ENCODE results near the gene NPIPA1.
"Not testable (repeated sequence)": the region's sequence is repeated elsewhere in the genome, so short reads cannot be mapped to it uniquely, and the experiment has no call there.

Gene NPIPA1

DNA sequence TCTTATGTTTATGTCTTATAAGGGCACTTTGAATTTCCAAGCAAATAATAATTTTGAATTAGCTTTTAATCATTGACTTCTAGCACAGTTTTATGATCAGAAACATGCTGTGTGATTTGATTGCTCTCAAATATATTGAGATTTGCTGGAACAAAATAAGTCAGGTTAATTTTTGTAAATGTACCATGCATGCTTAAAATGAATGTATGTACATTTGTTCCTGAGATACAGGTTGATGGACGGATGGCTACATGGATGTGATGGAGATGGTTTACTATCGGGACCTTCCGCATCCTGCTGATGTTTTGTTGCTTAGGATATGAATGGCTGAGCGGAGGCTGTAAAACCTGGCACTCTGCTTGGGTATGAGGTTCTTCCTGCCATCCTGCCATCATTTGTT lies at the start of gene NPIPA1:
NPIPA1 (plus strand) TSS at position 301 of the 400 bp plus-strand sequence; CDS start at position 301, 0 bp downstream.
- not testable (repeated sequence) for DNase-seq

DNA sequence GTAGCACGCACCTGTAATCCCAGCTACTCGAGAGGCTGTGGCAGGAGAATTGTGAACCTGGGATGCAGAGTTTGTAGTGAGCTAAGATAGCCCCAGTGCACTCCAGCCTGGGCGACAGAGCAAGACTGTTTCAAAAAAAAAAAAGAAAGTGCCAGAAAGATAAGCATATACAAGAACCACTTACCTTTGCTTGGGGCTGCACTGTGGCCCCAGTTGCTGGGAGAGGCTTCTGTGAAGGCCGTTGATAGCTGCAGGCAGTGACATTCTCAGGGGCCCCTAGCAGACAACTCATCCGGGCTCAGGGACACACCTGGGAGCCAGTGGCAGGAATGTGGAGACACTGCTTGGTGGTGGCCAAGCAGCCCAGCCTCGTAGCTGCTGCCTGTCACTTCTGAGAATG lies 45.1 kb upstream of the NPIPA1 start:
- DNase-seq, result not testable (repeated sequence)

DNA sequence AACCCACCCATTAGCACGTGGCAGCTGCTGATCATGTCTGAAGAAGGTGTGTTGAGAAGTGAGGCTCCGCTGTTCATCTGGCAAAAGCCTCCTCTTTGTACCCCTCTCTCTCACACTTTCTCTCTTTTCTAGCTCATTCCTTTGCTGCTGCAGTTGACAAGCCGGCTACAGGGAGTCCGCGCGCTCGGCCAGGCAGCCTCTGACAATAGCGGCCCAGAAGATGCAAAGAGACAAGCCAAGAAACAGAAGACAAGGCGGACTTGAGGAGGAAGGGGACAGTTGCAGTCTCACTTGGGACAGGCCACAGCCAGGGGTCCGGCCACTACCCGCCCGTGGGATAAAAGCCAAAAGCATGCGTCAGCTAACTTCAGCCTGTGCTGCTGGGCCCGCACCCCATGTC lies 41.9 kb upstream of the NPIPA1 start:
- DNase-seq, result not testable (repeated sequence)

DNA sequence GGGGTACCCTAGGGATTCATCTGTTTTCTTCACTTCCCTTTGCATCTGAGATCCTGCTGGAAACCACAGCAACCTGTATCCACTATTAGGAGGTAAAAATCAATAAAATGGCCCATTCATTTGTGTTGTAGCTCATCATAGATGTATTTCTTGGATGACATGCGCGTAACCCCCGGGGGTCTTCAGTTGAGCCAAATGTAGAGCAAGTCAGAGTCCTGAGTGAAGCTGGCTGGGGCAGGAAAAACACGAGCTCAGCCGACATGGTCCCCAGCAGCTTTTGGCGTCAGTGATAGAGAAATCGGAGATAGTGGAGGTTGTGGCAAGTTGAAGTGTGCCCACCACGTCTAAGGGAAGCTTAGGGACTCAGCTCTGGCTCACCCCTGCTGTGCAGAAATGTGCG lies 41.2 kb upstream of the NPIPA1 start:
- DNase-seq, result not testable (repeated sequence)

DNA sequence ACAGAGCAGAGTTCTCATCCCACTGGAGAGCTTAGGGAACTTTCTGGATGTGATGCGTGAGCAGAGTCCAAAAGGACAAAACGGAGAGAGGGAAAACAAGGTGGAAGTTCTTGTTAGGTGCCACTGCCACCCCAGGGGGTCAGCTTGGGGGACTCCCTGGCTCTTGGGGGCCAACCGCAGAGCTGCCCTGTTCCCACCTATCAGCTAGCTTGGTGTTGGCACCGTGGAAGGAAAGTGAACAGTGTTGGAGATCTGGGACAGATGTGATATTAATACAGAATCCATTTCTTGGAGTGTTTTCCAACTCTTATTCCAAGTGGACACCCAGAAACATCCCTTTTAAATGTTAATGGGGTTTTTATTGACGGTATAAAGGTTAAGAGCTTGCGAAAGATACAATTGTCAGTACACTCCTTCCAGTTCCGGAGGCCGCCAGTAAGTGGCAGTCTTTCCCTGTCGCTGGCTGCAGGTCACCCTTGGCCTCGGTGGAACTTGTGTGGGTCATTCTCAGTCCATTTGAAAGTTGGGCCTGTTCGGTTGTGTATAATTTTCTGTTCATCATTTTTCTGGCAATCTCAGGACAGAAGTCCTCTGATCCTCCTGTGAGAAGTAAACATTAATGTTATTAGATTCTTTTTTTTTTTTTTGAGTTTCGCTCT lies 40.1 kb upstream of the NPIPA1 start:
- not testable (repeated sequence) for DNase-seq

DNA sequence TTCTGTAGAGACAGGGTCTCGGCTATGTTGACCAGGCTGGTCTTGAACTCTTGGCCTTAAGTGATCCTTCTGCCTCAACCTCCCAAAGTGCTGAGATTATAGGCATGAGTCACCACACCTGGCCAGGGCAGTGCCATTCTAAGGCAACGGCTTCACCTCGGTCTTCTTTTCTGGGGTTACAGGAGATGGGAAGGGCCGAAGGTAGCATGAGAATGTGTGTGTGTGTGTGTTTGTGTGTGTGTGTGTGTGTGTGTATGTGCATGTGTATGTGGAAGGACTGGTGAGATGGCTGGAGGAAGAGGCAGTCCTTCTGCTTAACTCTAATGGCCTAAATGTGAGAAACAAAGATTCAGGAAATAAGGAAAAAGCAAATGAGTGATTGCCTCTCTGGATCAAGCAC lies 39.1 kb upstream of the NPIPA1 start:
- DNase-seq, result not testable (repeated sequence)

DNA sequence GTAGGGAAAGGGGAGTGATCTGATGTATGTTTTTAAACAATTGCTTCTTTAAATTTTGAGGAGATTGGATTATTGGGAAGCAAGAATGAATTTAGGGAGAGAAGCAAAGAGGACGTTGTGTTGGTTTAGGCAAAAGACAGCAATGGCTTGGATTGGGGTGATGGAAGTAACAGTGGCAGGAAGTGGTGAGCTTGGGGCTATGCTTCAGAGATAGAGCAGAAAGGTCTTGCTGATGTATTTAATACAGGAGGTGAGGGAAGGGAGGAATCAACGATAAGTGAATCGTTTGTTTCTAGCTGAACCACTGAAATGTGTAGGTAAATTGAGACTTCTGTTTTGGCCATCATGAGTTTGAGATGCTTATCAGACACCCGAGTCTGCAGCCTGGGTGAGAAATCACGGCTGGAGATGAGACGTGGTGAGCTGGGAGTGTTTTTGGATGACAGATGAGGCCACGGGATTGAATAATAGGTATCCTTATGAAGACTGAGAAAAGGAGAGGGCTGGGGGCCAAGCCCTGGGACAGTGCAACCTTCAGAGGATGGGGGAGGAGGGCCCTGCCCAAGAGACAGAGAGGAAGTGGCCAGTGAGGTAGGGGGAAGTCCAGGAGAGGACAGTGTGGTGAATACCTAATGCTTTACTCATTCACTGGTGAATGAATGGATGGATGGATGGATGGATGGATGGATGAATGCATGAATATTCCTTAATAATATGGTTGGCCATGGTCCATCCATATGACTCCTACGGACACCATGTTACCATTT lies 33.9 kb upstream of the NPIPA1 start:
- not testable (repeated sequence) for DNase-seq

DNA sequence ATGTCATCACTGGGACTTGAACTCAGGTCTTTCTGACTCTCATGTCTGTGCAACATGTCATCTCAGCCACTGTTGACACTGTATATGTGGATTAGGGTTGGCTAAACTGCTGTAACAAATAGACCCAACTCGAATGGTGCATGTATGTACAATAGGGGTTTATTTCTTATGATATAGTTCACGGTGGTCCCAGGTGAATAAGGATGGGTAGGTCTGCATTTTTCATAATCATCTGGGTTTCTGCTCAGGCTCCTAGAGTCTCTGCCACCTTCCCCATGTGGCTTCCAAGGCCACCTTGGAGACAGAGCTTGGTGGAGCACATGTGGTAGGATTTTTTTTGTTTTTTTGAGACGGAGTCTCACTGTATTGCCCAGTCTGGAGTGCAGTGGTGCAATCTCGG lies 27.5 kb upstream of the NPIPA1 start:
- not testable (repeated sequence) for DNase-seq

DNA sequence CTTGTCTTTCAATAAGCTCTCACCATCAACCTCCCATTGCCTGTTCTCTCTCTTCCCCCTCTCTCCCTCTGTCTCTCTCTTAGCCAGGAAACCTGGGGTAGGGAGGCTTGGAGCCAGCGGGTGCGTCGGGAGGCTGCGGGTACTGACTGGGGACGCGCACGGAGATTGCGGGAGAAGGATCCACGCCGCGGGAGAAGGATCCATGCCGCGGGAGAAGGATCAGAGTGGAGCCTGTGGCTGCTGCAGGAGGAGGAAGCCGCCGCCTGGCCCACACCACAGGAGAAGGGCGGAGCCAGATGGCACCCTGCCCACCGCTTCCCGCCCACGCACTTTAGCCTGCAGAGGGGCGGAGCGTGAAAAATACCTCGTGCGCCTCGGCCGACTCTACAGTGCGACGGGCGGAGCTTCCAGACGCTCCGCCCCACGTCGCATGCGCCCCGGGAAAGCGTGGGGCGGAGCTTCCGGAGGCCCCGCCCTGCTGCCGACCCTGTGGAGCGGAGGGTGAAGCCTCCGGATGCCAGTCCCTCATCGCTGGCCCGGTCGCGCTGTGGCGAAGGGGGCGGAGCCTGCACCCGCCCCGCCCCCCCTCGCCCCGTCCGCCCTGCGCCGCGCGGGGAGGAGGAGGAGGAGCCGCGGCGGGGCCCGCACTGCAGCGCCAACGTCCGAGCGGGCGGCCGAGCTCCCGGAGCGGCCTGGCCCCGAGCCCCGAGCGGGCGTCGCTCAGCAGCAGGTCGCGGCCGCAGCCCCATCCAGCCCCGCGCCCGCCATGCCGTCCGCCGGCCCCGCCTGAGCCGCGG lies 26.2 kb upstream of the NPIPA1 start:
- DNase-seq, result not testable (repeated sequence)

DNA sequence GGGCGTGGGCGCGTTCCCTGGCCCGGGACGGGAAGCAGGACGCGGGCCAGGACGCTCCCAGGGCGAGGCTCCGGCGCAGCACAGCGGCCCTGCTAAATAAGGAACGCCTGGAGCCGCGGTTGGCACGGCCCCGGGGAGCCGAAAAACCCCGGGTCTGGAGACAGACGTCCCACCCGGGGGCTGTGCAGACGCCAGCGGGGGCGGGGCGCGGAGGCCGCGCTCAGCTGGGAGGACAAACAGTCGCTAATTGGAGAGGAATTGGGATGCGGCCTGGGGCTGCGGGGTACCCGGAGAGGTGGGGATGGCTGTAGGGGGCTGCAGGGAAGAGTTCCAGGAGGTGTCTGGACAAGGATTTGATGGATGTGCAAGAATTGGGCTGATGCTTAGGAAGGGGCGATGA lies 25.3 kb upstream of the NPIPA1 start:
- not testable (repeated sequence) for DNase-seq

DNA sequence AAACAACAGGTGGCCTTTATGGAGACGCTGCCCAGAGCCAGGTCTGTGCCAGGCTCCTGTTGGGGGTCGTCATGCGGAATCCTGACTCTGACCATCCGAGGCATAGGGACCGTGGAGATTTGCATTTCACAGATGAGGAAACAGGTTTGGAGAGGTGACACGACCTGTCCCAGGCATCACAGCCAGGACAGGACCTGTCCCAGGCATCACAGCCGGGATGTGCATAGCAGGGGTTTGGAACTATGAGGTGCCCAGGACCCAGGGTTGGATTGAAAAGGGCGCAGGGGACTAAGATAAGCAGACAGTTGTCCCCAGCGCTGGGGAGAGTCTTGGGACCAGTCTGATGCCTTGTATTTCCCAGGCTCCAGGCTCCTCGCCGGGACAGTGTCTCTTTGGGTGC lies 24.7 kb upstream of the NPIPA1 start:
- not testable (repeated sequence) for DNase-seq

DNA sequence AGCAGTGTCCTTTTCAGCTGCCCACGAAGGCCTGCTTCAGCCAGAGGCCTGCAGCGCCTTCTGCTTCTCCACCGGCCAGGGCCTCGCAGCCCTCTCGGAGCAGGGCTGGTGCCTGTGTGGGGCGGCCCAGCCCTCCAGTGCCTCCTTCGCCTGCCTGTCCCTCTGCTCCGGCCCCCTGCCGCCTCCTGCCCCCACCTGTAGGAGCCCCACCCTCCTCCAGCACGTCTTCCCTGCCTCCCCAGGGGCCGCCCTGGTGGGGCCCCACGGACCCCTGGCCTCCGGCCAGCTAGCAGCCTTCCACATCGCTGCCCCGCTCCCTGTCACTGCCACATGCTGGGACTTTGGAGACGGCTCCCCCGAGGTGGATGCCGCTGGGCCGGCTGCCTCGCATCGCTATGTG lies 18.7 kb upstream of the NPIPA1 start:
- DNase-seq, result not testable (repeated sequence)

DNA sequence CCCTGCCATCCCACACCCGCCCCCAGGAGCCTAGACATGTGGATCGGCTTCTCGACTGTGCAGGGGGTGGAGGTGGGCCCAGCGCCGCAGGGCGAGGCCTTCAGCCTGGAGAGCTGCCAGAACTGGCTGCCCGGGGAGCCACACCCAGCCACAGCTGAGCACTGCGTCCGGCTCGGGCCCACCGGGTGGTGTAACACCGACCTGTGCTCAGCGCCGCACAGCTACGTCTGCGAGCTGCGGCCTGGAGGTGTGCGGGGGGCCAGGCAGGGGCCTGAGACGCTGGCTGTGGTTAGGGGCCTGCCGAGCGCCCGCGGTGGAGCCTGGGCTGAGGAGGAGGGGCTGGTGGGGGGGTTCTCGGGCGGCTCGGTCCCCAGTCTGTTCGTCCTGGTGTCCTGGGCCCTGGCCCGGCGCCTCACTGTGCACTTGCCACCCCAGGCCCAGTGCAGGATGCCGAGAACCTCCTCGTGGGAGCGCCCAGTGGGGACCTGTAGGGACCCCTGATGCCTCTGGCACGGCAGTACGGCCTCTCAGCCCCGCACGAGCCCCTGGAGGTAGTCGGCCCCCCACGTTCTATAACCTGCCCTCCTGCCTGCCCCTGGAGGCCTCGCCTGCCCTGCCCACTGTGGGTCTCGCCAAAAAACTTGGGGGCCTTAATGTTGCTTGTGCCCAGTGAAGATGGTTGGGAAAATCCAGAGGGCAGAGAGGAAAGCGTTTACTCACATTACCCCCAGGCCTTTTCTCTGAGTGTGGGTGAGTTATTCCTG lies 17.2 kb upstream of the NPIPA1 start:
- not testable (repeated sequence) for DNase-seq

DNA sequence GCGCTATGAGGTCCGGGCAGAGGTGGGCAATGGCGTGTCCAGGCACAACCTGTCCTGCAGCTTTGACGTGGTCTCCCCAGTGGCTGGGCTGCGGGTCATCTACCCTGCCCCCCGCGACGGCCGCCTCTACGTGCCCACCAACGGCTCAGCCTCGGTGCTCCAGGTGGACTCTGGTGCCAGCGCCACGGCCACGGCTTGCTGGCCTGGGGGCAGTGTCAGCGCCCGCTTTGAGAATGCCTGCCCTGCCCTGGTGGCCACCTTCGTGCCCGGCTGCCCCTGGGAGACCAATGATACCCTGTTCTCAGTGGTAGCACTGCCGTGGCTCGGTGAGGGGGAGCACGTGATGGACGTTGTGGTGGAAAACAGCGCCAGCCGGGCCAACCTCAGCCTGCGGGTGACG lies 15.0 kb upstream of the NPIPA1 start:
- DNase-seq, result not testable (repeated sequence)

DNA sequence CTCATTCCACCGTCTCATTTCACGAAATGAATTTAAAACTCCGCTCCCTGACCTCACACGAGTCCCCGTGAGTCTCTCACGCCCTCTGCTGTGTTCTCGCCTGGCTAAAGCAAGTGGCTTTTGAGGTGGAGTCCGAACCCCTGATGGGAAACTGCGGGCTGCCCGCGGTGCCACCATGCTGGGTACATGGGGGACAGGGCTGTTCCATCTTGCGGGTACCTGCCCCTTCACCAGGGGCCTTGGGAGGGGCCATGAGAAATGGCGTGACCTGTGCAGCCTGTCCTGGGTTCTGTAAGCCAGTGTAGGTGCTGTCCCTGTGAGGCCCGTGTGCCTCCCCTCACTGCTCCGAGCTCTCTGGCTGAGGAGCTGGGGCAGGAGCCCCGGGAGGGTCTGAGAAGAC lies 14.3 kb upstream of the NPIPA1 start:
- DNase-seq, result not testable (repeated sequence)

DNA sequence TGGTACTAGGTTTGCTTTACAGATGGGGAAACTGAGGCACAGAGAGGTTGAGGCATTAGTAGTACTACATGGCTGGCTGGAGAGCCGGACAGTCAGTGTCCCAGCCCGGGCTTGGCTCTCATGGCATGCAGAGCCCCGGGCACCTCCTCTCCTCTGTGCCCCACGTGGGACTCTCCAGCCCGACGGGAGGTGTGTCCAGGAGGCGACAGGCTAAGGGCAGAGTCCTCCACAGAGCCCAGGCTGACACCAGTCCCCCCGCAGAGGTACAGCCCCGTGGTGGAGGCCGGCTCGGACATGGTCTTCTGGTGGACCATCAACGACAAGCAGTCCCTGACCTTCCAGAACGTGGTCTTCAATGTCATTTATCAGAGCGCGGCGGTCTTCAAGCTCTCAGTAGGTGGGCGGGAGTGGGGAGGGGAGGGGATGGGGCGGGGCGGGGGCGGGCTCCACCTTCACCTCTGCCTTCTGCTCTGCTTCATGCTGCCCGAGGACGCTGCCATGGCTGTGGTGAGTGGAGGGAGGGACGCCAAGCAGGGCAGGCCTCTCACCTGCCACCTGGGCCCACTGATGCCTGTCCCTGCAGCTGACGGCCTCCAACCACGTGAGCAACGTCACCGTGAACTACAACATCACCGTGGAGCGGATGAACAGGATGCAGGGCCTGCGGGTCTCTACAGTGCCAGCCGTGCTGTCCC lies 13.7 kb upstream of the NPIPA1 start:
- DNase-seq, result not testable (repeated sequence)

DNA sequence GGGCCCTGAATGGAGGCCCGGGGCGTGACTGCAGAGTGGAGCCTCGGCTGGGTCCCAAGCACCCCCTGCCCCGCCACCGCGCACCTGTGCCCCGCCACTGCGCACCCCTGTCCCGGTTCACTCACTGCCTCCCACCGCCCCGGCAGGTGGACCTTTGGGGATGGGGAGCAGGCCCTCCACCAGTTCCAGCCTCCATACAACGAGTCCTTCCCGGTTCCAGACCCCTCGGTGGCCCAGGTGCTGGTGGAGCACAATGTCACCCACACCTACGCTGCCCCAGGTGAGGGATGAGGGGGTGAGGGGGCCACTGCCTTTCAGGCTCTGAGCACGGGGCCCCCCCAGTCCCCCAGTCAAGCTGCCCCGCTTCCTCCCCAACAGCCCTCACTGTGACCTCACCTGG lies 12.9 kb upstream of the NPIPA1 start:
- not testable (repeated sequence) for DNase-seq

DNA sequence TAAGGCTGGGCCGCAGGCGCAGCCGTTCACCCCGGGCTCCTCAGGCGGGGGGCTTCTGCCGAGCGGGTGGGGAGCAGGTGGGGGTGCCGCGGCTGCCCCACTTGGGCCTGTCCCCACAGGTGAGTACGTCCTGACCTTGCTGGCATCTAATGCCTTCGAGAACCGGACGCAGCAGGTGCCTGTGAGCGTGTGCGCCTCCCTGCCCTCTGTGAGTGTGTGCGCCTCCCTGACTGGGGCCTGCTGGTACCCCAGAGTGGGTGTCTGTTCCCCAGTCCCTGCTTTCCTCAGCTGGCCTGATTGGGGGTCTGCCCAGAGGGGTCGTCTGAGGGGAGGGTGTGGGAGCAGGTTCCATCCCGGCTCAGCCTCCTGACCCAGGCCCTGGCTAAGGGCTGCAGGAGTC lies 12.3 kb upstream of the NPIPA1 start:
- DNase-seq, result not testable (repeated sequence)

DNA sequence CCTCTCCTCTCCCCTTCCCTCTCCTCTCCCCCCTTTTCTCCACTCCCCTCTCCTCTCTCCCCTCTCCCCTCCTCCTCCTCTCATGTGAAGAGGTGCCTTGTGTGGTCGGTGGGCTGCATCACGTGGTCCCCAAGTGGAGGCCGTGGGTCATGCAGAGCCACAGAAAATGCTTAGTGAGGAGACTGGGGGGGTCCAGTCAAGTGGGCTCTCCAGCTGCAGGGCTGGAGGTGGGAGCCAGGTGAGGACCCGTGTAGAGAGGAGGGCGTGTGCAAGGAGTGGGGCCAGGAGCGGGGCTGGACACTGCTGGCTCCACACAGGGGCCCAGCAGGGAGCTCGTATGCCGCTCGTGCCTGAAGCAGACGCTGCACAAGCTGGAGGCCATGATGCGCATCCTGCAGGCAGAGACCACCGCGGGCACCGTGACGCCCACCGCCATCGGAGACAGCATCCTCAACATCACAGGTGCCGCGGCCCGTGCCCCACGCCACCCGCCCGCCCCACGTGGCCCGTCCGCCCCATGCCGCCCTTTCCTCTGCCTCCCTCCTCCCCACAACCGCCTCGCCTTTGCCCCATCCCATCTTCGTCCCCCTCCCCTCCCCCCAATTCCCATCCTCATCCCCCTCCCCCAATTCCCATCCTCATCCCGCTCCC lies 9.1 kb upstream of the NPIPA1 start:
- DNase-seq, result not testable (repeated sequence)

DNA sequence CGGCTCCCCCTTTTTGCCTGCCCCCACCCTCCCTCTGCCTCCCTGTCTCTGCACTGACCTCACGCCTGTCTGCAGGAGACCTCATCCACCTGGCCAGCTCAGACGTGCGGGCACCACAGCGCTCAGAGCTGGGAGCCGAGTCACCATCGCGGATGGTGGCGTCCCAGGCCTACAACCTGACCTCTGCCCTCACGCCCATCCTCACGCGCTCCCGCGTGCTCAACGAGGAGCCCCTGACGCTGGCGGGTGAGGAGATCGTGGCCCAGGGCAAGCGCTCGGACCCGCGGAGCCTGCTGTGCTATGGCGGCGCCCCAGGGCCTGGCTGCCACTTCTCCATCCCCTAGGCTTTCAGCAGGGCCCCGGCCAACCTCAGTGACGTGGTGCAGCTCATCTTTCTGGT lies 8.1 kb upstream of the NPIPA1 start:
- DNase-seq, result not testable (repeated sequence)

DNA sequence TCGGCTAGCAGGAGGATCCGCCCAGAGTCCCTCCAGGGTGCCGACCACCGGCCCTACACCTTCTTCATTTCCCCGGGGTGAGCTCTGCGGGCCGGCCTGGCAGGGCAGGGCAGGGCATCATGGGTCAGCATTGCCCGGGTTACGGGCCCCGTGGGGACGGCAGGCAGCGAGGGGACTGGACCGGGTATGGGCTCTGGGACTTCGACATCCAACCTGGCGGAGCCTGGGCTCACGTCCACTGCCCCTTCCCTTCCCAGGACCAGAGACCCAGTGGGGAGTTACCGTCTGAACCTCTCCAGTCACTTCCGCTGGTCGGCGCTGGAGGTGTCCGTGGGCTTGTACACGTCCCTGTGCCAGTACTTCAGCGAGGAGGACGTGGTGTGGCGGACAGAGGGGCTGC lies 7.0 kb upstream of the NPIPA1 start:
- not testable (repeated sequence) for DNase-seq

Data from NCI-H1417 (cell line).